NCI-H2227 (cell line): ENCODE data around the gene GPALPP1.
"Not testable (repeated sequence)": the region's sequence is repeated elsewhere in the genome, so short reads cannot be mapped to it uniquely, and the experiment has no call there.

ENCODE experiments used
- DNase-seq: peaks from one replicate; lab custom pipeline; 2025; ENCODE audit not compliant: unreplicated experiment; lab: John Stamatoyannopoulos, UW

GPALPP1 gene

GRCh38 chr13:45060062-45060461 is 70.7 kb downstream of the GPALPP1 start:
- no peak for DNase-seq

- no peak for DNase-seq
Measured at GRCh38 chr13:45063261-45063860, 74.0 kb downstream of the GPALPP1 start.

- DNase-seq = not testable (repeated sequence)
Measured at GRCh38 chr13:45063889-45064288, 74.6 kb downstream of the GPALPP1 start.

GRCh38 chr13:45064889-45065288 is 75.6 kb downstream of the GPALPP1 start:
- DNase-seq = no peak

GRCh38 chr13:45068036-45069001 is 79.0 kb downstream of the GPALPP1 start:
- DNase-seq = no peak

GRCh38 chr13:45073809-45074208 is 84.5 kb downstream of the GPALPP1 start:
- no peak for DNase-seq

- DNase-seq = no peak
Measured at GRCh38 chr13:45074721-45075120, 85.4 kb downstream of the GPALPP1 start.

- no peak for DNase-seq
Measured at GRCh38 chr13:45078003-45078402, 88.7 kb downstream of the GPALPP1 start.
